HG03095 (cell line): ENCODE measurements around the gene BCAN.

Source experiments
- ATAC-seq: cut with Tn5 transposase; IDR thresholded peaks from one replicate; pipeline ENCODE4 v1.9.1; 2021; ENCODE audit warnings: moderate library complexity; ENCODE audit not compliant: unreplicated experiment

The BCAN gene

GRCh38 chr1:156675210-156676113 is 33.5 kb downstream of the BCAN start:
- ATAC-seq = no peak

GRCh38 chr1:156676114-156676819 is 34.4 kb downstream of the BCAN start:
- ATAC-seq = no peak

GRCh38 chr1:156676820-156677615 is 35.1 kb downstream of the BCAN start, which contains the start of gene NES:
NES (minus strand) TSS chr1:156677407; CDS start chr1:156677264, 143 bp downstream.
- ATAC-seq = no peak

GRCh38 chr1:156677616-156678596 is 36.0 kb downstream of the BCAN start:
- ATAC-seq = no peak

- no peak for ATAC-seq
Observed at GRCh38 chr1:156680056-156680455, 38.1 kb downstream of the BCAN start.

GRCh38 chr1:156681196-156681960 is 39.5 kb downstream of the BCAN start:
- no peak for ATAC-seq

GRCh38 chr1:156682166-156682890 is 40.4 kb downstream of the BCAN start:
- no peak for ATAC-seq

- no peak for ATAC-seq
Observed at GRCh38 chr1:156684227-156684782, 42.4 kb downstream of the BCAN start.

- ATAC-seq = peak; percentile 57
Observed at GRCh38 chr1:156689035-156689952, 47.4 kb downstream of the BCAN start.

GRCh38 chr1:156689953-156690674 is 48.2 kb downstream of the BCAN start:
- ATAC-seq = no peak

- no peak for ATAC-seq
Observed at GRCh38 chr1:156690675-156691036, 48.7 kb downstream of the BCAN start.

GRCh38 chr1:156691191-156691590 is 49.3 kb downstream of the BCAN start:
- ATAC-seq = no peak

GRCh38 chr1:156691665-156692440 is 49.9 kb downstream of the BCAN start:
- no peak for ATAC-seq

- ATAC-seq = no peak
Observed at GRCh38 chr1:156692441-156692924, 50.6 kb downstream of the BCAN start.

GRCh38 chr1:156692925-156693847 is 51.3 kb downstream of the BCAN start:
- ATAC-seq = no peak
